ENCODE results near the gene SLC38A2. TPM values are rescaled to one million over a fixed set of nuclear protein-coding genes. Genes with fewer than 3 reads are reported as not detected.
A peak's percentile ranks its signal among the peaks of the same experiment; 100 is the strongest.

Gene SLC38A2
- total RNA-seq, 2 experiments from 2014 or later: 70.5 to 93.5 TPM

GRCh38 chr12:46382408-46382963, 9.9 kb upstream of the SLC38A2 start:
- Histone ChIP-seq H2AFZ (ENCODE audit: low read length) (peak overlapping the region; percentile 80; the same call in 1 of the 2 replicates), H3K27ac (ENCODE audit: low read depth, low read length, poor library complexity, severe bottlenecking) (peak overlapping the region; percentile 28), H4K20me1 (ENCODE audit: insufficient read depth, low read length) (no peaks in the 10 kb centered on the region; the same call in 1 of the 2 replicates), H3K4me3 (ENCODE audit: low read depth, low read length, poor library complexity, severe bottlenecking) (peak overlapping the region; percentile 74), H3K4me2 (ENCODE audit: low read length) (peak overlapping the region; percentile 92), H3K9me2 (ENCODE audit: insufficient read depth, low read length) (no peaks in the 10 kb centered on the region), H3K9me3 (ENCODE audit: low read length) (no peaks in the 10 kb centered on the region), H3K79me2 (ENCODE audit: insufficient read depth, low read depth, low read length) (no peaks in the 10 kb centered on the region), H3K36me3 (ENCODE audit: insufficient read depth, low read length) (no peaks in the 10 kb centered on the region), H3K4me1 (ENCODE audit: insufficient read depth, low read length, poor library complexity, severe bottlenecking) (peaks cover 40% of the 10 kb centered on the region)
- intact Hi-C loops (cut with micrococcal nuclease; ENCODE audit: unreplicated experiment): loop anchor here (10.0 kb wide), 2 partner anchors 832 to 1168 kb away; partner anchors contain the start of gene ANO6
- no peak for DNase-seq (ENCODE audit: low spot score)
- POLR2A ChIA-PET: interaction anchor here (0.9 to 1.4 kb wide), 2 partner anchors 10 to 15 kb away, joined by 3 to 6 read pairs; partner anchors contain the start of gene SLC38A2
- CTCF ChIA-PET (ENCODE audit: unreplicated experiment): interaction anchor here (0.6 kb wide), 1 partner anchor 255 kb away, joined by 3 read pairs; no protein-coding TSS in a partner anchor
- TF ChIP-seq CTCF (conservative IDR thresholded peaks at IDR 0.05; ENCODE audit: low read length) (no peak), EZH2phosphoT487 (IDR thresholded peaks at IDR 0.05; ENCODE audit: borderline replicate concordance, low read depth, low read length) (no peak)
- BruUV-seq (replicated peaks): TSS peak; percentile 76

- Histone ChIP-seq H3K36me3 (ENCODE audit: insufficient read depth, low read length) (no peaks in the 10 kb centered on the region), H3K4me3 (ENCODE audit: low read depth, low read length, poor library complexity, severe bottlenecking) (no peak overlapping the region), H3K27ac (ENCODE audit: low read depth, low read length, poor library complexity, severe bottlenecking) (no peak overlapping the region), H4K20me1 (ENCODE audit: insufficient read depth, low read length) (no peaks in the 10 kb centered on the region; the same call in 1 of the 2 replicates), H3K4me1 (ENCODE audit: insufficient read depth, low read length, poor library complexity, severe bottlenecking) (peaks cover 24% of the 10 kb centered on the region), H3K4me2 (ENCODE audit: low read length) (no peak overlapping the region), H2AFZ (ENCODE audit: low read length) (no peak overlapping the region), H3K9me3 (ENCODE audit: low read length) (no peaks in the 10 kb centered on the region), H3K9me2 (ENCODE audit: insufficient read depth, low read length) (no peaks in the 10 kb centered on the region), H3K79me2 (ENCODE audit: insufficient read depth, low read depth, low read length) (no peaks in the 10 kb centered on the region)
- ChIA-PET POLR2A (no interaction called here), CTCF (ENCODE audit: unreplicated experiment) (no interaction called here)
- intact Hi-C loops (cut with micrococcal nuclease; ENCODE audit: unreplicated experiment): loop anchor here (10.0 kb wide), 2 partner anchors 834 to 1166 kb away; partner anchors contain the start of gene ANO6
- DNase-seq (ENCODE audit: low spot score): no peak
- TF ChIP-seq EZH2phosphoT487 (IDR thresholded peaks at IDR 0.05; ENCODE audit: borderline replicate concordance, low read depth, low read length) (no peak), CTCF (conservative IDR thresholded peaks at IDR 0.05; ENCODE audit: low read length) (no peak)
- no TSS peak for BruUV-seq (replicated peaks)
These were observed 8.3 kb upstream of the SLC38A2 start for GRCh38 chr12:46380881-46381280.
